HK-2 (cell line): Measurements from ENCODE around the gene GFRA1.

Experiments used
- DNase-seq: peaks from one replicate; pipeline ENCODE4 v3.0.0-alpha.2; 2018; ENCODE audit not compliant: unreplicated experiment

The GFRA1 gene

GRCh38 chr10:116163333-116164131 is 109.5 kb downstream of the GFRA1 start:
- no peak for DNase-seq

- no peak for DNase-seq
Measured at GRCh38 chr10:116162851-116163250, 110.2 kb downstream of the GFRA1 start.

GRCh38 chr10:116160271-116160670 is 112.7 kb downstream of the GFRA1 start:
- no peak for DNase-seq

GRCh38 chr10:116159197-116159596 is 113.8 kb downstream of the GFRA1 start:
- DNase-seq, result no peak

GRCh38 chr10:116158036-116158435 is 115.0 kb downstream of the GFRA1 start:
- DNase-seq, result no peak

- no peak for DNase-seq
Measured at GRCh38 chr10:116157485-116157884, 115.5 kb downstream of the GFRA1 start.

GRCh38 chr10:116156819-116157218 is 116.2 kb downstream of the GFRA1 start:
- DNase-seq, result no peak

GRCh38 chr10:116155191-116155590 is 117.8 kb downstream of the GFRA1 start:
- DNase-seq, result no peak

GRCh38 chr10:116154651-116155050 is 118.4 kb downstream of the GFRA1 start:
- DNase-seq, result no peak

GRCh38 chr10:116151076-116151475 is 121.9 kb downstream of the GFRA1 start:
- DNase-seq, result no peak

- no peak for DNase-seq
Measured at GRCh38 chr10:116150606-116151005, 122.4 kb downstream of the GFRA1 start.

GRCh38 chr10:116147147-116147905 is 125.7 kb downstream of the GFRA1 start:
- DNase-seq, result no peak

GRCh38 chr10:116146372-116147140 is 126.5 kb downstream of the GFRA1 start:
- no peak for DNase-seq

GRCh38 chr10:116143673-116144222 is 129.3 kb downstream of the GFRA1 start:
- no peak for DNase-seq

GRCh38 chr10:116141855-116142254 is 131.2 kb downstream of the GFRA1 start:
- no peak for DNase-seq

GRCh38 chr10:116141246-116141645 is 131.8 kb downstream of the GFRA1 start:
- no peak for DNase-seq

GRCh38 chr10:116139886-116140285 is 133.1 kb downstream of the GFRA1 start:
- DNase-seq, result no peak

- DNase-seq, result no peak
Measured at GRCh38 chr10:116138897-116139296, 134.1 kb downstream of the GFRA1 start.

- no peak for DNase-seq
Measured at GRCh38 chr10:116136261-116136660, 136.7 kb downstream of the GFRA1 start.

- no peak for DNase-seq
Measured at GRCh38 chr10:116134322-116134721, 138.7 kb downstream of the GFRA1 start.

GRCh38 chr10:116133634-116134033 is 139.4 kb downstream of the GFRA1 start:
- no peak for DNase-seq

- no peak for DNase-seq
Measured at GRCh38 chr10:116132780-116133399, 140.1 kb downstream of the GFRA1 start.
